ENCODE results near the gene GOLIM4. TPM values are rescaled to one million over a fixed set of nuclear protein-coding genes. Genes with fewer than 3 reads are reported as not detected.
A peak's percentile ranks its signal among the peaks of the same experiment; 100 is the strongest.
"Not testable (repeated sequence)": the region's sequence is repeated elsewhere in the genome, so short reads cannot be mapped to it uniquely, and the experiment has no call there.

The GOLIM4 gene
- total RNA-seq, 2 experiments from 2014 or later, result 5.6 to 6.0 TPM

DNA sequence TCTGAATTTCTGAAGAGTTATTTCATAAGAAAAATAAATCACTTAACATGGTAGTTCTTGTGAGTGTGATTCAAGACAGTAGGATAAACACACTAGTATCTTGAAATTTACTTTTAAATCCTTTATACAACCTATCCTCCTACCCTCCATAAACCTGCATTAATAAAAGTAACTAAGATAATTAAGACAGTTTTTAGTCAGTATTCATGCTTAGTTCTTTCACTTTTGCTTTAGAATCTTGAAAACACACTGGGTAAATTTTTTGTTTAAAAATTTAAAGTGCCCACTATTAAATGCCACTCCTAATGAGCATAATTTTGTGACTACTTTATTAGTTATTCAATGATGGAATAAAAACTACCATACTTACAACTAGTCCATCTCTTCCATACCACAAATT lies 28.8 kb downstream of the GOLIM4 start:
- DNase-seq, result no peak
- ChIA-PET POLR2A (no interaction called here), CTCF (no interaction called here)
- Mint-ChIP-seq H3K27me3 (ENCODE audit: low read depth) (no peaks in the 10 kb centered on the region), H3K4me3 (no peak overlapping the region), H3K9me3 (ENCODE audit: insufficient read depth) (no peaks in the 10 kb centered on the region), H3K36me3 (ENCODE audit: low read depth) (no peaks in the 10 kb centered on the region), H3K27ac (no peak overlapping the region), H3K4me1 (ENCODE audit: low read depth) (peaks cover 12% of the 10 kb centered on the region)
- ATAC-seq, result no peak

DNA sequence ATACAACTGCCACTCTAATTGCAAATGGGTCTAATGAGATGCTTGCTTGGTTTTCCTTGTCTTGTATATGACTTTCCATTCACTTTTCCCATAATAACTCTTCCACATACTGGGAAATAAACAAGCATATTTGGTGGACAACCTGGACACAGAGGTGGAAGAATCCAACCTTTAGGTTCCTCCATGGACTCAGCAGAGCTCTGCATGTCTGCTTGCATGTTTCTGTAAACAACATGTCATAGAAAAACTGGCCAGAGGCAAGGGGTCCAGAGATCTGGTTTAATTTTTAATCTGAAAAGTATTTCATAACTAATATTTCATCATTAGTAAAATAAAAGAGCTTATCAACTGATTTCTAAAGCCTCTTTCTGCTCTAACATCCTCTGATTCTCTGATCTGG lies 30.2 kb downstream of the GOLIM4 start:
- no peaks in the 10 kb centered on the region for H3K36me3 Mint-ChIP-seq (ENCODE audit: low read depth)
- H3K4me3 Mint-ChIP-seq, result no peak overlapping the region
- ChIA-PET CTCF (interaction anchor here (0.7 kb wide), 1 partner anchor 25 kb away, joined by 3 read pairs; no protein-coding TSS in a partner anchor), POLR2A (no interaction called here)
- H3K27ac Mint-ChIP-seq, result no peak overlapping the region
- no peaks in the 10 kb centered on the region for H3K27me3 Mint-ChIP-seq (ENCODE audit: low read depth)
- H3K9me3 Mint-ChIP-seq (ENCODE audit: insufficient read depth), result no peaks in the 10 kb centered on the region
- H3K4me1 Mint-ChIP-seq (ENCODE audit: low read depth), result peaks cover 24% of the 10 kb centered on the region
- DNase-seq (no peak), ATAC-seq (no peak)

GRCh38 chr3:168063122-168063521 lies 32.6 kb downstream of the GOLIM4 start:
- no peaks in the 10 kb centered on the region for H3K27me3 Mint-ChIP-seq (ENCODE audit: low read depth)
- POLR2A ChIA-PET, result interaction anchor here (0.6 kb wide), 1 partner anchor 482 kb away, joined by 3 read pairs; no protein-coding TSS in a partner anchor
- no peak overlapping the region for H3K27ac Mint-ChIP-seq
- H3K4me1 Mint-ChIP-seq (ENCODE audit: low read depth), result peaks cover 29% of the 10 kb centered on the region
- no peak for ATAC-seq
- CTCF ChIA-PET, result interaction anchor here (1.1 to 4.0 kb wide), 3 partner anchors 16 to 103 kb away, joined by 4 to 24 read pairs (median 18); no protein-coding TSS in a partner anchor
- no peak for DNase-seq
- no peaks in the 10 kb centered on the region for H3K36me3 Mint-ChIP-seq (ENCODE audit: low read depth)
- H3K9me3 Mint-ChIP-seq (ENCODE audit: insufficient read depth), result no peaks in the 10 kb centered on the region
- H3K4me3 Mint-ChIP-seq, result no peak overlapping the region

DNA sequence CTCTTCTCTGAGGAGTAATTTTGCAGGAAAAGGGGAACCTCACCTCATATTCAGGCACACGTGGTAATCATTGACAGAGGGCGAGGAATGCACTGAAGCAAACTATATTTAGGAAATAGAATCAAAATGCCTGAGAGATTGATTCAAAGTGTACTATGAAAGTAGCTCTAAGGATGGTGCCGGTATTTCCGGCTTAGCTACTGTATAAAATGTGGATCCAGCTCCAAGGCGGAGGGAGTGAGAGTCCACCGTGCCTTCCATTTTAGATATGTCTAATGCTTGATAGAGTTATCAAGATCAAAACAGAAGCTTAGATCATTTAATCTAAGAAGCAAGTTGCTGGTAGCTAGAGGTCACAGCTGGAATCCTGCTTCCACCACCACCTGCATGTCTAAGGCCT lies 33.0 kb downstream of the GOLIM4 start:
- Mint-ChIP-seq H3K27me3 (ENCODE audit: low read depth) (no peaks in the 10 kb centered on the region), H3K4me3 (no peak overlapping the region), H3K27ac (no peak overlapping the region), H3K36me3 (ENCODE audit: low read depth) (no peaks in the 10 kb centered on the region), H3K9me3 (ENCODE audit: insufficient read depth) (no peaks in the 10 kb centered on the region), H3K4me1 (ENCODE audit: low read depth) (peaks cover 29% of the 10 kb centered on the region)
- POLR2A ChIA-PET, result interaction anchor here (0.6 kb wide), 1 partner anchor 482 kb away, joined by 3 read pairs; no protein-coding TSS in a partner anchor
- CTCF ChIA-PET, result interaction anchor here (1.1 to 4.0 kb wide), 4 partner anchors 16 to 104 kb away, joined by 4 to 24 read pairs (median 14); no protein-coding TSS in a partner anchor
- ATAC-seq, result no peak
- no peak for DNase-seq

GRCh38 chr3:168061332-168061996 lies 34.3 kb downstream of the GOLIM4 start:
- POLR2A ChIA-PET, result interaction anchor here (0.6 kb wide), 2 partner anchors 34 to 142 kb away, joined by 3 read pairs; partner anchors contain the start of gene GOLIM4
- Mint-ChIP-seq H3K27me3 (ENCODE audit: low read depth) (no peaks in the 10 kb centered on the region), H3K4me3 (peak overlapping the region; percentile 27), H3K27ac (peak overlapping the region; percentile 20), H3K9me3 (ENCODE audit: insufficient read depth) (no peaks in the 10 kb centered on the region), H3K4me1 (ENCODE audit: low read depth) (peaks cover 26% of the 10 kb centered on the region), H3K36me3 (ENCODE audit: low read depth) (no peaks in the 10 kb centered on the region)
- CTCF ChIA-PET, result interaction anchor here (0.6 to 4.0 kb wide), 9 partner anchors 15 to 134 kb away, joined by 3 to 24 read pairs (median 4); no protein-coding TSS in a partner anchor
- ATAC-seq (peak; percentile 83), DNase-seq (peak; percentile 34)

- Mint-ChIP-seq H3K9me3 (ENCODE audit: insufficient read depth) (no peaks in the 10 kb centered on the region), H3K4me3 (no peak overlapping the region), H3K27ac (no peak overlapping the region), H3K36me3 (ENCODE audit: low read depth) (no peaks in the 10 kb centered on the region), H3K27me3 (ENCODE audit: low read depth) (no peaks in the 10 kb centered on the region), H3K4me1 (ENCODE audit: low read depth) (peaks cover 26% of the 10 kb centered on the region)
- CTCF ChIA-PET, result interaction anchor here (3.2 to 4.0 kb wide), 2 partner anchors 14 to 106 kb away, joined by 18 to 24 read pairs; no protein-coding TSS in a partner anchor
- ATAC-seq (no peak), DNase-seq (no peak)
- POLR2A ChIA-PET, result no interaction called here
Measured at GRCh38 chr3:168060317-168060716, 35.4 kb downstream of the GOLIM4 start.

DNA sequence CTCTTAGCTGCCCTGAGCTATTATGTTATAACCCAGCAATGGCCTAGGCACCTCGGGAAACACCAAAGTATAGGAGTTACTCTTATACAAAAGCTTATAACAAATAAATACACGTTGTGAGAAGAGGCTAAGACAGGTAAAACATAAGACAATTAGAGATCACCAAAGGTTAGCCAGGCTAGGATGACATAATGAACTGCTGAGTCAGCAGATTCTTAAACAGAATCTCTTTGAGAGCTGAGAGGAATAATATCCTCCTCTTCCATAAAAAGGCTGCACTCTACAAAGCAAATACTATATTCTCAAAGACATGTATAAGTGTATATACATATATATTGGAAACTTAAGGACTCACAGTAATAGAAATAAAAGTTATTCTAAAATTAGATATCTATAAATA lies 37.2 kb downstream of the GOLIM4 start:
- Mint-ChIP-seq H3K36me3 (ENCODE audit: low read depth) (no peaks in the 10 kb centered on the region), H3K9me3 (ENCODE audit: insufficient read depth) (no peaks in the 10 kb centered on the region), H3K27ac (no peak overlapping the region), H3K4me1 (ENCODE audit: low read depth) (peaks cover 26% of the 10 kb centered on the region), H3K27me3 (ENCODE audit: low read depth) (no peaks in the 10 kb centered on the region), H3K4me3 (no peak overlapping the region)
- no peak for DNase-seq
- ChIA-PET POLR2A (no interaction called here), CTCF (interaction anchor here (0.7 kb wide), 1 partner anchor 11 kb away, joined by 4 read pairs; no protein-coding TSS in a partner anchor)
- ATAC-seq, result no peak

- POLR2A ChIA-PET; CTCF ChIA-PET; DNase-seq; H3K36me3 Mint-ChIP-seq (ENCODE audit: low read depth); H3K27me3 Mint-ChIP-seq (ENCODE audit: low read depth); ATAC-seq; H3K4me3 Mint-ChIP-seq; H3K27ac Mint-ChIP-seq; H3K9me3 Mint-ChIP-seq (ENCODE audit: insufficient read depth): not testable (repeated sequence)
- peaks cover 15% of the 10 kb centered on the region for H3K4me1 Mint-ChIP-seq (ENCODE audit: low read depth)
Measured at GRCh38 chr3:168056398-168057230, 39.1 kb downstream of the GOLIM4 start.

DNA sequence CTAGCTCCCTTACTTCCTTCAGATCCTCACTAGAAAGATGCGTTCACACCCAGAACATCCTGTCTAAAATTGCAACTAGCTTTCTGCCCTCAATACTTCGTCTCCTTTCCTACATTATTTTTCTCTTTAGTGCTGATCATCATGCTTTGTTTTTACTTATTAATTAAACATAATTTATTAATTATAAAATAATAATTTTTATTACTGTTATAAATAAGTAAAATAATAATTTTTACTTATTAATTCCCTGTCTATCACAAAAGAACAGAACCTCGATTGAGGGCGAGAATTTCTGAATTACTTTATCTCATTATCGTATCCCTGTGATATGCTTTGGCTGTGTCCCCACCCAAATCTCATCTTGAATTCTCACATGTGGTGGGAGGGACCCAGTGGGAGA lies 41.3 kb downstream of the GOLIM4 start:
- DNase-seq, result no peak
- H3K4me1 Mint-ChIP-seq (ENCODE audit: low read depth), result no peaks in the 10 kb centered on the region
- no peak overlapping the region for H3K4me3 Mint-ChIP-seq
- ChIA-PET CTCF (interaction anchor here (1.1 kb wide), 1 partner anchor 11 kb away, joined by 3 read pairs; no protein-coding TSS in a partner anchor), POLR2A (no interaction called here)
- H3K36me3 Mint-ChIP-seq (ENCODE audit: low read depth), result no peaks in the 10 kb centered on the region
- peaks cover 4% of the 10 kb centered on the region for H3K27me3 Mint-ChIP-seq (ENCODE audit: low read depth)
- no peaks in the 10 kb centered on the region for H3K9me3 Mint-ChIP-seq (ENCODE audit: insufficient read depth)
- H3K27ac Mint-ChIP-seq, result no peak overlapping the region
- no peak for ATAC-seq

DNA sequence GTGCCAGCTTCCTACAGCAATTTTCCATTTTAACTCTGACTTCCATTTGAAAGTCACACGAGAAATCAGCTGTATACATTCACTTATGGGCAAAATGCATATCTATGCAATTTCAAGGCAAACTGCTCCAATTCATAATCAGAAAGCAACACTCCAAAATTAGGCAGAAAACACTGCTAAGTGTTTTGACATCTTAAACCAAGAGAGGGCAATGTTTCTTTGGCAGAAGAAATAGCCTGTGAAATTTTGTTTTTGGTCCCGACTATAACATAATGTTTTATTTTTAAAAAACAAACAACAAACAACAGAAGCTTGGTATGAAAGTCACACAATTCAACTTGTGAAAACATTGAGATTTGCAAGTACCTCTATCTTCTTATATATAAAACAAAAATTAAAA lies 42.6 kb downstream of the GOLIM4 start:
- ATAC-seq (no peak), DNase-seq (no peak)
- Mint-ChIP-seq H3K27me3 (ENCODE audit: low read depth) (peaks cover 4% of the 10 kb centered on the region), H3K36me3 (ENCODE audit: low read depth) (no peaks in the 10 kb centered on the region), H3K27ac (no peak overlapping the region), H3K4me1 (ENCODE audit: low read depth) (no peaks in the 10 kb centered on the region), H3K9me3 (ENCODE audit: insufficient read depth) (no peaks in the 10 kb centered on the region), H3K4me3 (no peak overlapping the region)
- POLR2A ChIA-PET, result no interaction called here
- CTCF ChIA-PET, result interaction anchor here (1.3 to 1.7 kb wide), 2 partner anchors 15 to 113 kb away, joined by 3 to 9 read pairs; no protein-coding TSS in a partner anchor

GRCh38 chr3:168052515-168052914 lies 43.2 kb downstream of the GOLIM4 start:
- H3K27ac Mint-ChIP-seq, result no peak overlapping the region
- DNase-seq, result no peak
- H3K4me1 Mint-ChIP-seq (ENCODE audit: low read depth), result no peaks in the 10 kb centered on the region
- no peaks in the 10 kb centered on the region for H3K9me3 Mint-ChIP-seq (ENCODE audit: insufficient read depth)
- peaks cover 4% of the 10 kb centered on the region for H3K27me3 Mint-ChIP-seq (ENCODE audit: low read depth)
- CTCF ChIA-PET, result interaction anchor here (1.3 to 1.7 kb wide), 2 partner anchors 15 to 113 kb away, joined by 3 to 9 read pairs; no protein-coding TSS in a partner anchor
- no peaks in the 10 kb centered on the region for H3K36me3 Mint-ChIP-seq (ENCODE audit: low read depth)
- H3K4me3 Mint-ChIP-seq, result no peak overlapping the region
- ATAC-seq, result no peak
- POLR2A ChIA-PET, result no interaction called here

Data from activated CD8-positive, alpha-beta T cell treated with anti-CD3 and anti-CD28 coated beads, Interleukin-2, amount 10 ng/mL, durations not matched to agents 7 days and 5 days (primary cell).